Hindlimb muscle (tissue), 1 donor: Measurements from ENCODE around the gene PHLDB3. TPM values are rescaled to one million over a fixed set of nuclear protein-coding genes. Genes with fewer than 3 reads are reported as not detected.
"Not testable (repeated sequence)": the region's sequence is repeated elsewhere in the genome, so short reads cannot be mapped to it uniquely, and the experiment has no call there.

Source experiments
- DNase-seq: peaks from one replicate; pipeline ENCODE4 v3.0.0-alpha.2; 2013
- polyA plus RNA-seq: library from polyadenylated mRNA; unstranded; fragments of 120-200 nt; gene quantifications from one replicate; pipeline ENCODE4 v1.2.1, GENCODE V29; 2013; ENCODE audit not compliant: insufficient read length

Gene PHLDB3
- polyA plus RNA-seq: 6.4 TPM

DNA sequence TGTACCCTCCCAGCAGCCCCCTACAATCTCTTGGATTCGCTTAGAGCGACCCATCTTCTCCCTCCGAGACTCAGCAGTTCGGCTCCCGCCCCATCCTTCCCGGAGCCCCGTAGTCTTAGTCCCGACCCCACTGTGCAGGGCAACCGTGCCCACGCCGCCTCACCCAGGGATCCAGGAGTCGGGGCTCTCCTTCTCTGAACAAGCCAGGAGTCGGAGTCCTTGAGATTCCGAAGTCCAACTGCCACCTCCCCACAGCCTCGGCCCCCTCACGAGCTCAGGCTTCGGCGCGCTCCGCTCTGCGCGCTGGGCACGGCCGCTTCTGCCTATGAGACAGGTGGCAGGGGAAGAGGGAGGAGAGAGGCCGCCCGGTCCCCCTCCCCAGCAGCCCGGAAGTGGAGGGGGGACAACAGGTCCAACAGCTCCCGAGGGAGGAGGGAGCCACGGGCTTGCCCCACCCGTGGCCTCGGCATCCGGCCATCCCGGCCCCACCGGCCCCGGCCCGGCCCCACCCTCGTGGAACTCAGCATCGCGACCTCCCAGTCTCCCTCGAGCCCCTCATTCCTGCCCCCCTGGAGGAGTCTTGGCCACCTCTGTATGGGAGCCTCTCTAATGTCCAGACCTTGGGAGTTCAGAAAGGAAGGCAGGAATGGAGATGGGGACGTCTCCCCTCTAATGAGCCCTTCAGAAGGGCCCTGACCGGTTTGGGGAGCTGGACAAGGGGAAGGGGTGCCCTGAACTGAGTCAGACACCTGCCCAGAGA lies at the start of gene PHLDB3:
TSS of gene PHLDB3 (minus strand) at position 321 of the 760 bp plus-strand sequence. CDS start 628 bp downstream, outside the sequence.
- DNase-seq: peak; percentile 34

DNA sequence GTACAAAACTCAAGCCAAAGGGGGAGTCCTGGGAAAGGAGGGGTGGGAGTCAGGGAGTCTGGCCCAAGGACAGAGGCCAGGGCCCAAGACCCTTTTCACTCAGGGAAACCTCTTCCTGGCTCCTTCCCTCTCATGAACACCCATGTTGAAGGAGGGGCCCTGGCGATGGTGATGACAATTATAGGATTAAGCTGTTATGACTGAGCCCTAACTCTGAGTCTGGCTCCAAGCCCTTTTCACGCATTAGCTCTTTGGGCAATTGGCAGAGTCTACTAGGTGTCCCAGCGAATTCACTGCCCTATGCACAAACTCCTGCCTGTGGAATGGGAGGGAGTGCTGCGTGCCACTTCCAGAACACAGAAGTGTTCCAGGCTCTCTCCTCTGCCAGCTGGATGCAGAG lies 49.1 kb upstream of the PHLDB3 start:
- no peak for DNase-seq

DNA sequence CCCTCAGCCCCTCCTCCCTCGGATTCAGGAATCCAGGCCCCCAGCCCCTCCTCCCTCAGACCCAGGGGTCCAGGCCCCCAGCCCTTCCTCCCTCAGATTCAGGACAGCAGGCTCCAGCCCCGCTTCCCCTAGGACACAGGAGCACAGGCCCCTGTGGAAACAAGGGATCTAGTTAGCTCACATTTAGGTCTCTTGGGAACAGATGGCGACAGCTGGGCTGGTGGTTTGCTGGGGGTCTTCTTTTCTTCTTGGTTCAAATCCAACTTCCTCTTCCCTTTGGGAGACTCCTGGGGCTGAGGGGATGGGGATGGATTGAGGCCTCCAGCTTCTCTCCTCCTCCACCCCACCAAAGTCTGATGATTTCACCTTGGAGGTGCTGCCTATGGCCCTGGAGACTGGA lies 48.1 kb upstream of the PHLDB3 start:
- no peak for DNase-seq

DNA sequence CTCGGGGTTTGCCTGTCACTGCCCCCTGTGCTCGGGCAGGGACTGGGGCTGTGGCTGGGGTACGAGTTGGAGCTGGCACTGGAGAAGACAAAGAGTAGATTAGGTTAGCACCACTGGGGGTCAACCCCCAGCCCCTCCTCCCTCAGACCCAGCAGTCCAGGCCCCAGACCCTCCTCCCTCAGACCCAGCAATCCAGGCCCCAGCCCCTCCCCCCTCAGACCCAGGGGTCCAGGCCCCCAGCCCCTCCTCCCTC lies 47.6 kb upstream of the PHLDB3 start:
- no peak for DNase-seq

DNA sequence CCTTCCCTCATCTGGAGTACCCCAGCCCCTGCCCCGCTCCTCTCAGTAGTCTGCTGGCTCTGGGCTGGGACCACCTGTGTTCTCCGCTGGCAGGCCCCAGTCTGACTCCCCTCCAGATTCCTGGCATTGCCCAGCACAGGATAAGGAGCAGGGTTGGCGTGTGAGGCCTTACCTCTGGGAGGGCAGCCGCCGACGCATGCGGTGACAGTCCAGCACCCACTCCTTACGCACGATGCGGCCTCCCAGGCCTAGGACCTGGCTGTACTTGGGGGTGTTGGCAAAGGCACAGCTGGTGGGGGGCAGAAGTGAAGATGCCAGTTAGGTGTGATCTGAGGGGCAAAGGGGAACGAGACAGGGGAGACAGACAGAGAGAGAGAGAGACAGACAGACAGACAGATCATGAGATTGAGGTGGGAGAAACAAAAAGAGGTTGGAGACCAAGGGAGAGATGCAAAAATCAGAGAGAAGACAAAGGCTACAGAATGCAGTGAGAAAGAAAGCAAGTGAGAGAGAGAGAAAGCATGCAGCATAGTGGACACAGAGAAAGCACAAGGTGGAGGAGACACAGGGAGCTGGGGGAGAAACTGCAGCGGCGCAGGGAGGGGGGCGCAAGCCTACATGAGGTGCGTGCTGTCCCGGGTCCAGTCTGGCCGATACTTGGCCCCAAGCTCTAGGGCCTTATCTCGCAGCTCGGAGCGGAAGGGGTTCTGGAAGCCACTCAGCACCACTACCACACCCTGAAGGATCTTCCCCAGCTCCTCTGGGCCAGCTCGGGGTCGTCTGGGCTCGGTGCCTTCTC lies 47.1 kb upstream of the PHLDB3 start:
- DNase-seq: no peak

DNA sequence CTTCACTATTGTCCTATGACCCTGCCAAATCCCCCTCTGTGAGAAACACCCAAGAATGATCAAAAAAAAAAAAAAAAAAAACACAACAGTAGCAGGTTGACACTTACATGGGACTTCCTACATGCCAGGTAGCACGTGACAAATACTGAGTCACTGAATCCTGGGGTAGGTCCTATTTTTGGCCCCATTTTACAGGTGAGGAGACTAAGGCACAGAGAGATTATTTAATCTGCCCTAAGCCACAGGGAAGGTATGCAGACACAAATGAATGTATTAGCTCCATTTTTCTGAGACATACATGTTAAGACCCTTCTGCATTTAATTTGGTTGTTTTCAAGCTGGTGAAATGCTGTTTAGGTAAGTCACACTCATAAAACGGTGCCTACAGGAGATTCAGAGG lies 44.2 kb upstream of the PHLDB3 start:
- no peak for DNase-seq

DNA sequence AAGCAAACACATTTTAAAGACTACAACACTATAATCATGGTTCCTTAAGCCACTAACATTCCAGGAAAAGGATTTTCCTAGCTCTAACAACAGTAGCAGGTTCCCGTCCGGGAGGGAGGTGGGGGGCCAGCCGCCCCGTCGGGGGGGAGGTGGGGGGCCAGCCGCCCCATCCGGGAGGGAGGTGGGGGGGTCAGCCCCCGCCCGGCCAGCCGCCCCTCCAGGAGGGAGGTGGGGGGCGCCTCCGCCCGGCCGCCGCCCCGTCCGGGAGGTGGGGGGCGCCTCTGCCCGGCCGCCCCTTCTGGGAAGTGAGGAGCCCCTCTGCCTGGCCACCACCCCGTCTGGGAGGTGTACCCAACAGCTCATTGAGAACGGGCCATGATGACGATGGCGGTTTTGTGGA lies 43.4 kb upstream of the PHLDB3 start:
- not testable (repeated sequence) for DNase-seq

DNA sequence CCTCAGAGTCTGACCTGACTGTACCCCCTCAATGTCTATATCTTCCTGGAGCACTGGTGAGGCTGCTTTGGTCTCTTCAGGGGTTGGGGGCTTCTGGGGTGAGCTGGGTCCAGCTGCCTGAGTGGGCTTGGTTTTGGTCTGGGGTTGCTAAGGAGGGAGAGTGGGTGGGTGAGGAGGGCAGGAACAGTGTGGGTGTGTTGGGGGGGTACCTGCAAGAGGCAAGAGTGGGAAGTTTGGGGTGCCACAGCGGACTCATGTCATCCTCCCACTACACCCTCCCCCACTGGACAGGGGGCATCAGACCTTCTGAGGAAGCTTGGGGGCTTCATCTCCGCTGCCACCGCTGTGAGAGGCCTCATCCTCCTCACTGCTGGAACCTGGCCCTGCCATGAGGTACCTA lies 42.0 kb upstream of the PHLDB3 start:
- DNase-seq: no peak

DNA sequence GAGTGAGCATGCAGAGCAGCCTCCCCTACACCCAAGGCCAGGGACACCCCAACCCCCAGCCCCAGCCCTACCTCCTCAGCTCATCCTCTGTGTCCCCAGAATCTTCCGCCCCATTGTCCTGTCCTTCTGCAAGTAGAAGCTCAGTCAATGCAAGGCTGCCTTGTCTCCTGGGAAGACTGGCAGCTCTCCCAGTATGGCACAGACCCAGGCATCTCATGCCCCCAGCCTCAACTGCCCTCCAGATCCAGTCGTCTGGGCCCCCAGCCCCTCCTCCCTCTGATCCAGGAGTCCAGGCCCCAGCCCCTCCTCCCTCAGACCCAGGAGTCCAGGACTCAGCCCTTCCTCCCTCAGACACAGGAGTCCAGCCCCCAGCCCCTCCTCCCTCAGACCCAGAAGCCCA lies 41.4 kb upstream of the PHLDB3 start:
- DNase-seq: no peak

DNA sequence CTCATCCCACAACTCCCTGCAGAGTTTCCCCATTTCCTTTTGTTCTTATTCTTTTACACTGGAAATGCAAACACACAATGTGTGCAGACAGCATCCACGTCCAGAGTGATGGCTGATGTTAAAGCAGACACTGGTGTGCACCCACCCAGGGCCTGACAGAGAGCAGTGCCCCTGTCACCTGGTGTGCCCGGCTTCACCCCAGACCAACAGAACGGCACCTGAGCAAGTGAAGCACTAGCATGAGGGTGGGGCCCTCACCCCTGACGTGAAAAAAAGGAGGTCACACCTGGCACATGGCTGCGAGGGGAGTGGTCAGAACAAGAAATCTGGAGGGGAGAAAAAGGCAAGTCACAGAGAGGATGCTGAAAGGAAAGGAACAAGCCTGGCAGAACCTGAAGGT lies 40.7 kb upstream of the PHLDB3 start:
- DNase-seq: no peak

DNA sequence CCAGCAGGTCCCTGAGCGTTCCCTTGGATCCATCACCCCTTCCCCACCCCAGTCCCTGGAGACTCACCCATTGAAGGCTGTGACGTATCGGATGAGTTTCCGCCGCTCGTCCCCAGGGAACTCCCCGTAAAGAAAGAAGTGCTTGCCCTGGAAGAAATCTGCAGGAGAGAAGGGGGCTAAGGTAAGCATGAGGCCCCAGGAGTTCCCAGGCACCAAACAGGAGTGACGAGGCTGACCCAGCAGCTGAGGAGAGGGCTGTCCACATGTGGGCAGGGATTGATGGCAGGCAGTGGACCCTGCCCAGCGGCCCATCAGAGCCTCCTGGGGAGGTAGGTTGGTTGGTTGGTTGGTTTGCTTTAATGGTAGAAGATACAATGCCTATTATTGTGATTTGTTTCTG lies 39.5 kb upstream of the PHLDB3 start:
- no peak for DNase-seq

DNA sequence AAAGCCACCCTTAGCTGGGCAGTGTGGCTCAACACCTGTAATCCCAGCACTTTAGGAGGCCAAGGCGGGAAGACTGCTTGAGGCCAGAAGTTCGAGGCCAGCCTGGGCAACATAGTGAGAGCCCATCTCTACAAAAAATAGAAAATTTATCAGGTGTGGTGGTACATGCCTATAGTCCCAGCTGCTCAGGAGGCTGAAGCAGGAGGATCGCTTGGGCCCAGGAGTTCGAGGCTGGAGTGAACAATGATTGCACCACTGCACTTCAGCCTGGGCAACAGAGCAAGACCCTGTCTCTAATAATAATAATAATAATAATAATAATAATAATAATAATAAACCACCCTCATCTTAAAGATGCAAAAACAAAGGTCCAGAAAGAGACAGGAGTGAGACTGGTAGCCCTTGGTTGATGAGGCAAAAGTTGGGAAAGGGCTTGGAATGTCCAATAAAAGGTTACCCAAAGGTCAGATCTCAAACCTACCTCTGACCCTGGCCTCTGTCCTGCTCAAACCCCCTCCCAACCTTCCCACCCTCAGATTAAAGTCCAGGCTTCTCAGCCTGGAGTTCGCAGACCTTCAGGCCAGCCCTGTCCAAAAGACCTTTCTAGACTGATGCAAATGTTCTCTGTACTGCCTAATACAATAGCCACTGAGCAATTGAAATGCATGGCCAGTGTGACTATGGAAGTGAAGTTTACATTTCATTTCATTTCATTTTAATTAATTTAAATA lies 37.5 kb upstream of the PHLDB3 start:
- DNase-seq: no peak

DNA sequence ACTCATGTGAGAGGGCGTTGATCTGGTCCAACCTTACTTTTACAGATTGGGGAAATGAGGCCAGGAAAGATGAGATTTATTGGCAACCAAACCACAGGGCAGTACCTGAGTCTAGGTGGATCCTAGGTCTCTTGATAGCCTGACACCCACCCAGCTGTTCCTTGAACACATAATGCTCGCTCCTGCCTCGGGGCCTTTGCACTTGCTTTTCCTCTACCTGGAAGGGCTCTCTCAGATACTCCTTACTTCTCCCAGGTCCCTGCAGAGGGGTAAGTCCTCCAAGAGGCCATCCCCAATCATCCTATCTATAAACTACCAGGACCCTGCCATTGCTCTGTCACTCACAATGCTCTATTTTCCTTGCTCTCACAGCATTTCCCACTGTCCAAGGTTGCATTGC lies 35.8 kb upstream of the PHLDB3 start:
- DNase-seq: no peak

DNA sequence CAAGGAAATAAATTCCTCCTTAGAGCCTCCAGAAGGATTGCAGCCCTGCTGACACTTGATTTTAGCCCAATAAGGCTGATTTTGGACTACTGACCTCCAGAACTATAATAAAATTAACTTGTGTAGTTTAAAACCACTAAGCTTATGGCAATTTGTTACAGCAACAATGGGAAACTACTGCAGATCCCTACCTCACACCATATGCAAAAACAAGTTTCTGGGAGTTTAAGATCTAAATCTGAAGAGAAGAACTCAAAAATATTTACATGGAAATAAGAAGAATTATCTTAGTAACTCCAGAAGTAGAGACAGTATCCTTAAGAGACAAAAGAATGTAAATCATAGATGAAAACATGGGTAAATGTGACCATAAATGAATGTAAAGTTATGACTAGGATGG lies 34.4 kb upstream of the PHLDB3 start:
- no peak for DNase-seq

DNA sequence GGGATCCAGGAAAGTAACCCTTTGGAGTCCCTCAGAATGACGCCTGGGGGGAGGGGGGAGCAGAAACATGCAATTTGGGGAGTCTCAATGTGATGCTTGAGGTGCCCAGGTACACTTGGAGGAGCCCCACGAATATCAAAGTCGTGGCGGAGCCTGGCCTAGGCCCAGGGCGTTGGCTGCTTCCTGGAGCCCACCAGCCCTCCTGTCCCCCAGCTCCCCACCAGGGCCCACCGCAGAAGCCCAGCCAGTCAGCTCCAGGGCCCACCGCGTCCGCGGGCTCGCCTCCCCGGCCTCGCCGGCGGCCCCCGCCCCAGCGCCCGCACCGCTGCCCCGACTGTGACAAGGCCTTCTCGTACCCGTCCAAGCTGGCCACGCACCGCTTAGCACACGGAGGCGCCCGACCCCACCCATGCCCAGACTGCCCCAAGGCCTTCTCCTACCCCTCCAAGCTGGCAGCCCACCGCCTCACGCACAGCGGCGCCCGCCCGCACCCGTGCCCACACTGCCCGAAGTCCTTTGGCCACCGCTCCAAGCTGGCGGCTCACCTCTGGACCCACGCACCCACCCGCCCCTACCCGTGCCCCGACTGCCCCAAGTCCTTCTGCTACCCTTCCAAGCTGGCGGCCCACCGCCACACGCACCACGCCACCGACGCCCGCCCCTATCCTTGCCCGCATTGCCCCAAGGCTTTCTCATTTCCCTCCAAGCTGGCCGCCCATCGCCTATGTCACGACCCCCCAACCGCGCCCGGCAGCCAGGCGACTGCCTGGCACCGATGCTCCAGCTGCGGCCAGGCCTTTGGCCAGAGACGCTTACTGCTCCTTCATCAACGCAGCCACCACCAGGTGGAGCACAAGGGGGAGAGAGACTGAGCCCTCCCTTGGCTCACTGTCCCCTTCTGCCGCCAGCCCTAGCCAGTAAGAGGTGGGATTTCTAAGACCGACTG lies 30.5 kb upstream of the PHLDB3 start:
- DNase-seq: peak; percentile 83

DNA sequence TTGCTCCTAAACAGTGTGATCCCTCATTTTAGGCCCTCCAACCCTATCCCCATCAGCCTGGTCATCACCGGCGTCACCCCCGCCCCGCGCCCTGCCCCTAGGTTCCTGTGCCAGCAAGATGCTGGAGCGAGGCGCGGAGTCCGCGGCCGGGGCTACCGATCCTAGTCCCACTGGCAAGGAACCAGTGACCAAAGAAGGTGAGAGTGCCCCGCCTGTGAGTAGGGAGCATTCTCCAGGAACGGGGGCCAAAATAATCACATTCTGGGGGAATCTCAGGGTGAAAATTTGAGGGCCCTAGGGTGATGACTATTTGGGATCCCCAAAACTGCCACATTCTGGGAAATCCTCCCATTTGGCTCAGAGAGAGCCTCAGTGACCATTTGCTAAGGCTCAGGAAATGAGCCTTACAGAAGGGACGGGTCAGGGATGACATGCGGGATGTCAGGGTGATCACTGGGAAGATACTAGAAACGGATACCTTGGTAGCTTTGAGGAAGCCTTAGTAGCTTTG lies 29.8 kb upstream of the PHLDB3 start:
- no peak for DNase-seq

DNA sequence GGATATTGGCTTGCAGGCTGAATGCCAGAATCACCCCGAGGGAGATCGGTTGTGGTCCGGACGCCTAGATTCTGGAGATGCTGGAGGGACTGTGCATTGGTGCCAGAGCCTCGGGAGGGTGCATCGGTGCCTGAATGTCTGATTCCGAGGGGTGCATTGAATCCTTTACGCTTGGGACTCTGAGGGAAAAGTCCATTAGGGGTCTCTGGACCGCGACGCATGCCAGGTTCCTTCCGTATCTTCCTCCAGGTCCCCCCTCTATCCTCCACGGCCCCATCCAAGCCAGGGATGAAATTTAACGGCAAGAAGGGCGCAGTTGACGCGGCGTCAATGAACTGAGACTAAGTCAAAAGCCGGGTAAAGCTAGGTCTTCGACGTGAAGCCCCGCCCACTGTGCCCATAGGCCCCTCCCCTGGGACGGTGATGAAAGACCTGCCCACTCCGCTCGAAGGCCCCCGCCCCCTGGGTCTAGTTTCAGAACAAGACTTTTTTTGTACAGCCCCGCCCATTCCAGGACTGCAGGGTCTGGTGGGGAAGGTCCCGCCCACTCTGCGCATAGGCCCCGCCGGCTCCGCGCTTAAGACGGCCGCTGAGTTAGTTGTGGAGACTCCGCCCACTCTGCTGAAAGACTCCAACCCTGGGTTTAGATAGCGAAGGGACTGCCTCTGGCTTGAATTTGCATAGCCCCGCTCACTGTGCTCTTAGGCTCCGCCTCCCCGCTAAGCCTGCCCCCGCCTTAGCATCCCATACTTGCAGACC lies 29.2 kb upstream of the PHLDB3 start:
- DNase-seq: peak; percentile 99

DNA sequence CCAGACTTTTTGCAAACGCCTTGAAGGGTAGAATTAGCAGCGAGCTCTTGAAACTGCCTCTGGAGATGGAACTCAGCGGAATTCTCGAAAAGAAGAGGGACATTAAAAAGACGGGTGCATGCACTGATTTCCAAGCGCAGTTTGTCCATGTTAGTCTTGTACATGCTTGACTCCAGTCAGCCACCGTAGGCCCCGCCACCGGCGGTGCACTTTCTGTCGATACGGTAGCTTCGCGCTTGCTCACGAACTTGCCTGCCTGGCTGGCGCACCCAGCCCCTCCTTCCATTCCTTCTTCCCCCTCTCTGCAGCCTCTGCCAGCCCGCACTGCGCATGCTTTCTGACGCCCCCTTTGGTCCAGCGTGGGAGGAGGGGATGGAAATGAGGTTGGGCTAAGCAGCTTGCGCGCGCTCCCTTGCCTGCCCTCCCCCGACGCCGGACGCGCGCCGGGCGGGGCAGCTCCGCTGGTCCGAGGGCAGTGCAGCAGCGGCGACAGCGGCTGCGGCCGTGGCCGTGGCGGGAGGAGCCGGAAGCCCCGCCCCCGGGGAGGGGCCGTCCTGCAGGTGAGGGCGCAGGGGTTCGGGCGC lies 28.5 kb upstream of the PHLDB3 start, which contains the start of gene ZNF575:
TSS of gene ZNF575 (plus strand) at position 227 of the 584 bp plus-strand sequence. CDS start 1,235 bp downstream, outside the sequence.
- DNase-seq: peak; percentile 99

DNA sequence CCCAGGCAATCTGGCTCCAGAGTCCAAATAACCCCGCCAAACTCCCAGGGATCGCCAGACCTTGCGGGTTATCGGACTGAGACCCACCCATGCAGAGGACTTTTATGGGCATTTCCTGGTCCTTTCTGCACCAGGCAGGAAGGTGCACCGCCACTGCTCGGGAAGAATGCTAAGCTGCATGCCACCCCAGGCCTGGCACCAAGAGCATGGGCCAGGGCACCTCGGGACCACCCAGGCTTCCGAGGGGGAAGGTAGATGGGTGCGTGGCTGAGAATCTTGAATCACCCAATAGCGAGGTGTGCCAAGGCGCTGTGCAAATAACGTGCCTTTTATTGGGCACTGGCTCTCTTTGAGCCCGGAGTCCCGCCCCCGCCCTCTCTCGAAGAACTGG lies 28.0 kb upstream of the PHLDB3 start:
- no peak for DNase-seq

DNA sequence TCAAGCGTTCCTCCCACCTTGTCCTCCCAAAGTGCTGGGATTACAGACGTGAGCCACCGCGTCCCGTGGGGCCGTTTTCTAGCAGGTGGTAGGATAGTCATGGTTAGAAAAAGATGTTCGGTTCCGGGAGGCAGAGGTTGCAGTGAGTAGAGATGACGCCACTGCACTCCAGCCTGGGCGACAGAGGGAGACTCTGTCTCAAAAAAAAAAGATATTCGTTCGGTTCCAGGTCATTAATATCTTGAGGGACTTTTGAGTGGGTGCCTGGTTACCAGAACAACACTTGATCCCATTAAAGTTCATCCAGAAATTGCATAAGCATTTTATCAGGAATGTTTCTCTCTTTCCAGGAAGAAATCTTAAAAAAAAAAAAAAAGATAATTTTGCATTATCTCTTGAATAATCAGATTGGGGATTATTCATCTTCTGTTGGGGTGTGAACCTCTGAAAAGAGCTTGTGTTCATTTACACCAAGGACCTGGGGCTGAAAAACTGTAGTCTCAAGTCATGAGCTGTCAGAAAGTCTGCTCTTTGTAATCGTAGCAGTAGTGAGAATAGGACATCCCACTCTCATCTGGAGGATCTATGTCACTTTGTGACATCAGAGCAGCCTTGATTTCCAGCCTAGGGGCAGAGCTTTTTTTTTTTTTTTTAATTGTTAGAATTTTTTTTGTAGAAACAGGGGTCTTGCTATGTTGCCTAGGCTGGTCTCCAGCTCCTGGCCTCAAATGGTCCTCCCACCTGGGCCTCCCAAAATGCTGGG lies 23.5 kb upstream of the PHLDB3 start:
- no peak for DNase-seq
